Measurements from ENCODE around the gene ZFP36L1.

Gene ZFP36L1

DNA sequence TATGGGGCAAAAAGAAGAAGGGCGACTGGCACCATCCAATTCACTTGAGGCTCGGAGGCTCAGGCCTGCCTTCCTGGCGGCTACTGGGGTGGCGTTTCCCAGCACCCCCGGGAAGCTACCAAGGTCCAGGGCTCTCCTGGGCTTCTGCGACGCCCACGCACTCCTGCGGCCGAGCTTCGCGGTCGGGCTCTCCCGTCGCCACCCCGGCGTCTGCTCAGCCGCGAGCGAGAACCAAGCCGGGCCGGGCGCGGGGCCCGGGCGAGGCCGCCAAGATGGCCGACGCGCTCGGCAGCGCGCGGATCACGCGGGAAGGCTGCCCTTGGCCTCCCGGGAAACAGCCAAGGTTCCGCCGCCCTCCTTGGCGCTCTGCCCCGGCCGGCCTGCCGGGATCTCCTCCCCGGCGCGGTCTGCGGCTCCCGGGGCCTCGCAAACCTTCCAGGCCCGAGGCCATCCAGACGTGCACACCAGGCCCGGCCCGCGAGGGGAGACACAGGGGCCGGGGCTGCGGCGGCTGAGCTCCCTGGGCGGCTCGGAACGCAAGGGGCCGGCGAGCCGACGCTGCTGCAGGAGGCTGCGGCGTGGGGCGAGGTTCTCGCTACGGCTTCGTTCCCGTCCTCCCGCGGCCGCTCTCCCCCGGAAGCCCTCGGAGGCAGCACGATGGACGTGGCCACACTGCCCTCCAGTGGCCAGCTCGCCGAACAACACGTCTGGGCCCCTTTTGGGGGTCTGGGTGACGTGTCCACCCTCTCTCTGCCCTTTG lies 23.5 kb upstream of the ZFP36L1 start:
- DNase-seq (ENCODE audit: low spot score), result peak; percentile 94

DNA sequence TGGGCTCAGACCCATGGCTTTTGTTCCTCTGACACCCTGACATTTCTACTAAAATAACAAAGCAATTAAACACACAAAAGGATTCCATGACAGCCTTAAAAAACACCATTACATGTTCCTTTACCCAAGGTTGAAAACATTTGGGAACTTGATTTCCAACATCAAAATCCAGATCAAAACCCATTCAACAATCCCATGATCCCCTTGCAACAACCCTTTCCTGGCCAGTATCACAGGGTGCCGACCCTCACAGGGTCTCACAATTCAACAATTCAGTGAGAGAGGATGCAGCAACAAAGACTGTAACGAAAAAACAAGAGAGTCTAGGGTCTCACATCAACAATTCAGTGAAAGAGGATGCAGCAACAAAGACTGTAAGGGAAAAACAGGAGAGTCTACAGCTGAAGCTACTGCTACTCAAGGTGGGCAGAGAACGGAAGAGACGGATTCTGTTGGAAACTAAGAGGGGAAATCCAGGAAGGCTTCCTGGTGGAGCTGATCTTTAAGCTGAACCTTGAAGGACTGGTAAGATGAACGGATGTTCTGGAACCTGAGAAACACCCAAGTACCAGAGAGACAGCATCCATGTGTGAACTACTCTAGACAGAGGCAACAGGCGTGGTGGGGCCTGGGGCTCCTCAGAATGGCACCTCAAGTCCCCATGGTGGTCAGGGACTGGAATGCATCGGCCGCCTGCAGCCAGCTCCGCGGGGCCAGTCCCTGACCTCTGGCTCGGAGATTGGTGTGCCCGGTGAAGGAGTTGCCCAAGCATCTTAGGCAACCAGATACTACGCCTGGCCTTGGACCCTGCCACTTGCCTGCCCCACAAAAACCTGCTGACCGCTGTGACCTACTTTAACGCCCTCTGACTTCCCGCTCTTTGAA lies 22.7 kb upstream of the ZFP36L1 start:
- DNase-seq (ENCODE audit: low spot score), result no peak

DNA sequence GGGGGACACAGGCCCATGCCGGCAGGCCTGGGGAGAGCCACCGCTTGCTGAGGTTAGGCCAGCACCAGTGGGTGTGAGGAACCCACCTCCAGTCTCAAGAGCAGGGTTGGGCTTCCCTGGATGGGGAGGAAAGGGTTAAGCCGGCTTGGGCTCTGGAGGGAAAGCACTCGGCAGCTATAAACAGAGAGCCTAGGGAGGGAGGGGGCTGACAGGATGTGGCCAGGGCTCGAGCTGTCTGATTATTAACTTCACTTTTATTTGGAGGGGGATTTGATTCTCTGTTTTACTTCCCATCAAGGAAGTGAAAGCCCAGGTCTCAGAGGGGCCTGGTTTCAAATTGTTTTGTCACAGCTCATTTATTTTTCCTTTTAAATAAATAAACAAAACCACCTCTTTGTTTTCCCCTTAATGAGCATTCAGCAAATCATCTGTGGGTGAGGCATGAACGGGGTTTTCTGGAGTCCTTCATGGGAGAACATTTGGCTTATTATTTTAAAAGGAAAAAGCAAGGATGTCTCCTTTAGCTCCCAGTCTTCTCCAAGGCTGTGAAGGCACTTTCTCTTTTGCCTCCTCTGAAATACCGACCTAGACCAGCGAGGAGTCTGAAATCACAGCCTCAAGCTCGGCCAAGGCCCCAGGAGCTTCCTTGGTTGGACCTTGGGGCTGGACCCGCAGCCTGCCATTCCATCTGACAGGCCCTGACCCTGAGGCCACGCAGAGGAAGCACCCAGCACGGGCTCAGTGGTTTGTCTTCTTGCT lies 21.9 kb upstream of the ZFP36L1 start:
- peak; percentile 41 for DNase-seq (ENCODE audit: low spot score)

GRCh38 chr14:68814238-68814538 lies 21.3 kb upstream of the ZFP36L1 start:
- DNase-seq (ENCODE audit: low spot score), result no peak

GRCh38 chr14:68813318-68813838 lies 20.5 kb upstream of the ZFP36L1 start:
- DNase-seq (ENCODE audit: low spot score), result no peak

DNA sequence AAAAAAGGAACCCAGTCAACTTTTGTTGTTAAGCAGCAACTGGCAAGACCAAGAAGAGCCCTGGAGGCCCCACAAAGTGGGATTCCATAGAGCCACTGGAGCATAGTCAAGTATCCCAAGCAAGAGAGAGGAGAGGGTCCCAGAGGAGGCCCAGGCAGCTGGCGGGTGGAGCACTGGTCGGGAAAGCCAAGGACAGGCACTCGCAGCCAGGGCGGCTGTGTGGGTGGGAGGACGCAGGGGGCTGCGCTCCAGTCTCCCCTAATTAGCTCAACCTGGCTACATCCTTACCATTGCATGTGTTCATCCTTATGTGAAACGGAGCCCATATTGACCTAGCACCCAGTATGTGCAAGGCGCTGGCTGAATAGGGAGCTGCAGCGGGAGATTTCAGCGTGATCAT lies 18.3 kb upstream of the ZFP36L1 start:
- DNase-seq (ENCODE audit: low spot score), result no peak

- no peak for DNase-seq (ENCODE audit: low spot score)
Measured at GRCh38 chr14:68810173-68811153, 17.6 kb upstream of the ZFP36L1 start.

- no peak for DNase-seq (ENCODE audit: low spot score)
Measured at GRCh38 chr14:68809524-68809923, 16.7 kb upstream of the ZFP36L1 start.

- no peak for DNase-seq (ENCODE audit: low spot score)
Measured at GRCh38 chr14:68808696-68809480, 16.0 kb upstream of the ZFP36L1 start.

DNA sequence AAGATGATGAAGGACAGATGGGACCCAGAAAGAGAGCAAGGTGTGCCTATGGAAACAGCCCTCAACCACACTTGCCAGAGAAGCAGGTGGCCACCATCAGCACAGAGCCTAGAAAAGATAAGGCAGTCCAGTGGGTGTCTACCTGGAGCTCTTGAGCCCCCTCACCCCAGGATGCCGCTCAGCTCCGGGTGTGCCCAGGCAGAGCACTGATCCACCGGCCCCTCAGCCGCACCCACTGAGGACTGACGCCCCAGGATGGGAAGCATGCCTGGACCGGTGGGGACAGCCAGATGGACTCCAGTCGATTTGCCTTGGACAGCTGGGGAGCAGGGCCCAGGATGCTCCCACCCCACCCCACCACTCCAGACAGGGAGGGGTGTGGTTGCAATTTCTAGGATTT lies 15.1 kb upstream of the ZFP36L1 start:
- no peak for DNase-seq (ENCODE audit: low spot score)

- peak; percentile 78 for DNase-seq (ENCODE audit: low spot score)
Measured at GRCh38 chr14:68807148-68807600, 14.3 kb upstream of the ZFP36L1 start.

DNA sequence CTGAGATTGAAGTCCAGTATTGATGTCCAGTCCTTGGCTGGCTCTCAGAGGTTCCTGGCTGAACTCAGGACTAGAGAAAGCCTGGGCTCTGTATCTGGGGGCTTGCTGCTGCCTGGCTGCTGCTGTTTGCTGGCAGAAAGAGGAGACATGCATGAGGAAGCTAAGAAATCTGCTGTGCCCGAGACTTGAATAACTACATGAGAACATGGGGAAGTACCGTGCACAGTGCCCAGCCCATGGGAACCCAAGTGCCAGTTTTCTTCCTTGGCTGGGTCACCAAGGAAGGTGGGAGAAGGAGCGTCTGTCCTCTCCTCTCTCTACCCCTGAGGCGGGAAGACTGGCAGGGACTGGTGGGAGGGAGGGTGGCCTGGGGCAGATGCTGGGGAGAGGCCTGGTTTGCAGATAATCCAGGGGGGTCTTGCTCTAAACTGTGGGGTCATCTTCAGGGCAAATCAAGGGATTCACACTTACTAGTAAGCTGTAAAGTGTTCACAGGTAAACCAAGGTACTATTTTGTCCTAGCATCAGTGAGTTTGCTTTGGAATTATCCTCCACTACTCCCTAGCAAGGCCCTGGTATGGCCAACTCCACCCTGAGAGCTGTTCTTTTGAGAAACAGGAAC lies 13.8 kb upstream of the ZFP36L1 start:
- DNase-seq (ENCODE audit: low spot score), result no peak

GRCh38 chr14:68805414-68805813 lies 12.5 kb upstream of the ZFP36L1 start:
- no peak for DNase-seq (ENCODE audit: low spot score)

DNA sequence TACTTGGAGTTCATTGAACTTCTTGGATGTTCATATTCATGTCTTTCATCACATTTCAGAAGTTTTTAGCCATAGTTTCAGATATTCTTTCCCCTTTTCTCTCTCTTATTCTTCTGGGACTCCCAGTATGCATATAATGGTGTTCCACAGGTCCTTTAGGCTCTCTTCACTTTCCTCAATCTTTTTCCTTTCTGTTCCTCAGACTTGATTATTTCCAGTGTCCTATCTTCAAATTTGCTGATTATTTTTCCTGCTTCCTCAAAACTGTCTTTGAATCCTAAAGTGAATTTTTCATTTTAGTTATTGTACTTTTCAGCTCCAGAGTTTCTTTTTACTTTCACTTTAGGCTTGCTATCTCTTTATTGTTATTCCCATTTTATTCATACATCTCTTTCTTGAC lies 8.8 kb upstream of the ZFP36L1 start:
- no peak for DNase-seq (ENCODE audit: low spot score)

- no peak for DNase-seq (ENCODE audit: low spot score)
Measured at GRCh38 chr14:68800953-68801352, 8.1 kb upstream of the ZFP36L1 start.

GRCh38 chr14:68800390-68800789 lies 7.5 kb upstream of the ZFP36L1 start:
- DNase-seq (ENCODE audit: low spot score), result no peak

GRCh38 chr14:68798621-68799020 lies 5.8 kb upstream of the ZFP36L1 start:
- no peak for DNase-seq (ENCODE audit: low spot score)

DNA sequence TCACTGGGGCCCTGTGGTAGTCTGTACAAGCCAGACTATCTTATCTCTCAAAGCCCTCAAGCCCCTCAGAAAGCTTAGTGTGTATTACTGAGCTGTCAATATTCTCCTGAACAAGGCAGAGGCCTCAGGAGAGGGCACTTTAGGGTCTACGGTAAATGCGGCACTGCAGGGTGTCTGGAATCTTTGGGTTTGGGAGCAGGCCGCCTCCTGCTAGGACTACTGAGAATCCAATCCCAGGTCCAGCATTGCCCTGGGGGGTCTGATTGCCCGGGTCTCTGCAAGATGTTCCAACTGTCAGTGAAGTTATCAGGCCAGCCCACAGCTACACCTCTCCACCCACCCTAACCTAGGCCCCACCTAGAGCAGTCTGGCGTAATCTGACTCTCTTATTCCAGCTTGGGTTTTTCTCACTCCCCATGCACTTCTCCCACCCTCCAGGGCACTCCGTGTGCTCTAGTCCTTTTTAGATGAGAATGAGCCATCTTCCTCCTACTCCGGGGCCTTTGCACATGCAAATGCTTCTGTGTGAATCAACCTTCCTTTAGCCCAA lies 4.3 kb upstream of the ZFP36L1 start:
- DNase-seq (ENCODE audit: low spot score), result no peak

GRCh38 chr14:68796418-68797101 lies 3.7 kb upstream of the ZFP36L1 start:
- DNase-seq (ENCODE audit: low spot score), result no peak

Measured in AG20443 (cell line).